GM12878 (cell line): ENCODE measurements around the gene KIRREL3. TPM values are rescaled to one million over a fixed set of nuclear protein-coding genes. Genes with fewer than 3 reads are reported as not detected.

Experiments
- ATAC-seq: fragments of 200-7000 bp; cut with Tn5 transposase; 3 replicates; pipeline ENCODE4 v1.9.1; 2020; ENCODE audit warnings: mild to moderate bottlenecking, moderate library complexity
- BruUV-seq: library from RNA; stranded (reverse); fragments of 400-500 nt; replicated peaks from 2 replicates; lab custom pipeline; 2021; lab: Mats Ljungman, UMichigan
- CTCF ChIA-PET: fragments of 300-600 bp; sonication (Branson Sonifier 250); formaldehyde crosslinking; extraction: SDS; loops from one replicate; lab custom pipeline; 2021; ENCODE audit warnings: inconsistent platforms; lab: Yijun Ruan, JAX
- POLR2A ChIA-PET: fragments of 350-600 bp; formaldehyde crosslinking; extraction: SDS; loops from one replicate; lab custom pipeline; 2021; ENCODE audit warnings: inconsistent platforms; lab: Charles Lee
- RAD21 ChIA-PET: fragments of 300-600 bp; sonication (Branson Sonifier 250); formaldehyde crosslinking; loops from one replicate; lab custom pipeline; 2023; ENCODE audit warnings: antibody characterized with exemption; ENCODE audit not compliant: unreplicated experiment; lab: Charles Lee
- SMC1A ChIA-PET: fragments of 300-600 bp; sonication (Branson Sonifier 250); formaldehyde crosslinking; loops from one replicate; lab custom pipeline; 2023; ENCODE audit not compliant: unreplicated experiment, uncharacterized antibody; lab: Charles Lee
- DNase-seq: peaks from one replicate; pipeline ENCODE4 v3.0.0-alpha.2; 2011; ENCODE audit warnings: low read depth, low spot score
- FAIRE-seq: peaks from 3 replicates; lab custom pipeline; 2011; peaks lifted over from hg19 to GRCh38; lab: Jason Lieb, UNC
- H2AFZ ChIP-seq: 2 replicates; pipeline ENCODE4 v1.6.0; 2011; ENCODE audit warnings: low read depth, low read length, control low read depth; ENCODE audit not compliant: control insufficient read depth
- H3K27ac ChIP-seq: 2 replicates; pipeline ENCODE4 v1.5.1; 2011; ENCODE audit warnings: control low read depth; ENCODE audit not compliant: control insufficient read depth, insufficient read depth
- H3K27me3 ChIP-seq, 2 experiments: replicated peaks in 1 of 2; 2 replicates each; pipeline versions ENCODE4 v1.6.0 to v1.6.1; 2011; ENCODE audit warnings: low read length in 1 of 2; ENCODE audit not compliant: control insufficient read depth in 2 of 2, insufficient read depth in 2 of 2
- H3K36me3 ChIP-seq, 2 experiments: 2 replicates each; pipeline ENCODE4 v1.5.1; 2011; ENCODE audit warnings: low read length in 1 of 2; ENCODE audit not compliant: control insufficient read depth in 2 of 2, insufficient read depth in 2 of 2
- H3K4me1 ChIP-seq: 2 replicates; pipeline ENCODE4 v1.6.1; 2011; ENCODE audit warnings: mild to moderate bottlenecking, low read length, moderate library complexity, mixed read lengths; ENCODE audit not compliant: control insufficient read depth, insufficient read depth
- H3K4me2 ChIP-seq: 2 replicates; pipeline ENCODE4 v1.6.0; 2011; ENCODE audit warnings: control low read depth; ENCODE audit not compliant: control insufficient read depth, insufficient read depth
- H3K4me3 ChIP-seq: fragments of 200-600 bp; sonication (generic); 2 replicates; pipeline ENCODE4 v1.5.1; 2016
- H3K79me2 ChIP-seq: 2 replicates; pipeline ENCODE4 v1.6.0; 2011; ENCODE audit warnings: low read length; ENCODE audit not compliant: control insufficient read depth, insufficient read depth
- H3K9ac ChIP-seq: 2 replicates; pipeline ENCODE4 v1.8.0; 2011; ENCODE audit warnings: low read length, control low read depth, mixed read lengths; ENCODE audit not compliant: control insufficient read depth, insufficient read depth
- H3K9me3 ChIP-seq: replicated peaks from 3 replicates; pipeline ENCODE4 v1.5.1; 2011; ENCODE audit warnings: mild to moderate bottlenecking, low read length; ENCODE audit not compliant: control insufficient read depth, insufficient read depth
- H4K20me1 ChIP-seq: 2 replicates; pipeline ENCODE4 v1.6.0; 2011; ENCODE audit not compliant: control insufficient read depth, insufficient read depth
- BCL11A ChIP-seq: IDR thresholded peaks from 2 replicates; pipeline ENCODE4 v1.6.1; 2011; ENCODE audit warnings: low read depth, low read length
- CEBPB ChIP-seq, 2 experiments: fragments of 150-350 bp in 1 of 2; IDR thresholded peaks; 2 replicates each; pipeline ENCODE4 v1.6.1; 2012 to 2014; ENCODE audit warnings: low read depth in 2 of 2, low read length in 2 of 2, borderline replicate concordance in 1 of 2, inconsistent platforms in 1 of 2
- CHD4 ChIP-seq: fragments of 200-600 bp; sonication (generic); IDR thresholded peaks from 2 replicates; pipeline ENCODE4 v1.6.1; 2016; ENCODE audit warnings: mild to moderate bottlenecking
- CREM ChIP-seq: IDR thresholded peaks from 2 replicates; pipeline ENCODE4 v1.6.1; 2014; ENCODE audit warnings: antibody characterized with exemption, low read depth
- EED ChIP-seq: sonication (generic); IDR thresholded peaks from 2 replicates; pipeline ENCODE4 v1.6.1; 2016; ENCODE audit warnings: antibody characterized with exemption, low read depth
- IKZF2 ChIP-seq, 2 experiments: fragments of 450-650 bp; IDR thresholded peaks; 2 replicates each; pipeline ENCODE4 v1.6.1; 2017; ENCODE audit warnings: mild to moderate bottlenecking in 2 of 2, moderate library complexity in 2 of 2
- IRF4 ChIP-seq: IDR thresholded peaks from 2 replicates; pipeline ENCODE4 v1.6.1; 2011; ENCODE audit warnings: low read depth, low read length
- JUNB ChIP-seq: IDR thresholded peaks from 2 replicates; pipeline ENCODE4 v1.6.1; 2016; ENCODE audit warnings: antibody characterized with exemption, mild to moderate bottlenecking
- MEF2A ChIP-seq: IDR thresholded peaks from 2 replicates; pipeline ENCODE4 v1.6.1; 2011; ENCODE audit warnings: low read depth, mild to moderate bottlenecking, low read length, moderate library complexity; ENCODE audit not compliant: insufficient read depth
- NRF1 ChIP-seq: conservative IDR thresholded peaks from 2 replicates; pipeline ENCODE4 v1.6.1; 2011; ENCODE audit warnings: mild to moderate bottlenecking, low read depth, low read length, improper control_type of control experiment
- SREBF1 ChIP-seq: IDR thresholded peaks from 2 replicates; pipeline ENCODE4 v1.6.1; 2012; ENCODE audit warnings: mild to moderate bottlenecking, low read length
- TBL1XR1 ChIP-seq: IDR thresholded peaks from 2 replicates; pipeline ENCODE4 v1.6.1; 2012; ENCODE audit warnings: low read depth, low read length, improper control_type of control experiment
- TCF12 ChIP-seq: IDR thresholded peaks from 2 replicates; pipeline ENCODE4 v1.6.1; 2011; ENCODE audit warnings: low read depth, mild to moderate bottlenecking, low read length
- YY1 ChIP-seq: IDR thresholded peaks from 2 replicates; pipeline ENCODE4 v1.6.1; 2011; ENCODE audit warnings: low read depth, mild to moderate bottlenecking, low read length
- WGBS: methylation state at CpG from one replicate; pipeline ENCODE4 v1.1.6; 2016; ENCODE audit warnings: low lambda C conversion rate; ENCODE audit not compliant: insufficient replicate concordance, insufficient coverage; ENCODE audit errors: missing lambda C conversion rate; 5-methylcytosine and 5-hydroxymethylcytosine counted together
- in situ Hi-C: fragments of 300-500 bp; cut with MboI; formaldehyde crosslinking; loops from 9 replicates; pipeline ENCODE4 v1.14.3; 2018; ENCODE audit warnings: mixed read lengths
- intact Hi-C: fragments of 100-400 bp; cut with micrococcal nuclease; formaldehyde crosslinking; loops from one replicate; pipeline ENCODE4 v1.14.2; 2022; ENCODE audit not compliant: unreplicated experiment
- polyA plus RNA-seq, 11 experiments: library from polyadenylated mRNA; depleted of rRNA in 4 of 11; unstranded in 6 of 11; stranded (reverse) in 5 of 11; fragments of >200 nt; fragmentation: Nextera tagmentation in 4 of 11; fragmentation: Illumina TruSeq in 1 of 11; extraction: Ambion mirVana in 4 of 11; extraction: Trizol in 1 of 11; gene quantifications; 1 replicate in 1 of 11; 2 replicates in 10 of 11; pipeline versions ENCODE4 v1.2.1 to v1.2.3, GENCODE V29; 2011 to 2016; ENCODE audit warnings: inconsistent platforms in 2 of 11, missing spikeins in 2 of 11, low read depth in 1 of 11
- total RNA-seq, 4 experiments: library from RNA; depleted of rRNA in 3 of 4; stranded (reverse); fragments of >200 nt in 3 of 4; fragmentation: Illumina TruSeq in 1 of 4; extraction: Trizol in 1 of 4; gene quantifications; 2 replicates each; pipeline versions ENCODE4 v1.2.1 to v1.2.3, GENCODE V29; 2013 to 2021
- TF ChIP-seq, protein P1 (sequence below): IDR thresholded peaks from 2 replicates; pipeline ENCODE4 v1.6.1; 2011; ENCODE audit warnings: borderline replicate concordance, low read depth, mild to moderate bottlenecking, moderate library complexity, mixed read lengths, low read length; ENCODE audit not compliant: insufficient read depth; ENCODE audit errors: extremely low read length
- TF ChIP-seq, protein P2 (sequence below): fragments of 450-650 bp; IDR thresholded peaks from 2 replicates; pipeline ENCODE4 v1.6.1; 2014; ENCODE audit warnings: mild to moderate bottlenecking
- TF ChIP-seq, protein P3 (sequence below): IDR thresholded peaks from 2 replicates; pipeline ENCODE4 v1.6.1; 2011; ENCODE audit warnings: low read depth, low read length, improper control_type of control experiment, borderline replicate concordance
- TF ChIP-seq, protein P4 (sequence below): IDR thresholded peaks from 2 replicates; pipeline ENCODE4 v1.6.1; 2012; ENCODE audit warnings: low read length, inconsistent platforms

KIRREL3 gene
- total and polyA plus RNA-seq, 10 of the 15 experiments (the other 5 are each of a cell fraction or from before 2014, with no cell fraction given), result under 0.01 TPM; not detected in 9

DNA sequence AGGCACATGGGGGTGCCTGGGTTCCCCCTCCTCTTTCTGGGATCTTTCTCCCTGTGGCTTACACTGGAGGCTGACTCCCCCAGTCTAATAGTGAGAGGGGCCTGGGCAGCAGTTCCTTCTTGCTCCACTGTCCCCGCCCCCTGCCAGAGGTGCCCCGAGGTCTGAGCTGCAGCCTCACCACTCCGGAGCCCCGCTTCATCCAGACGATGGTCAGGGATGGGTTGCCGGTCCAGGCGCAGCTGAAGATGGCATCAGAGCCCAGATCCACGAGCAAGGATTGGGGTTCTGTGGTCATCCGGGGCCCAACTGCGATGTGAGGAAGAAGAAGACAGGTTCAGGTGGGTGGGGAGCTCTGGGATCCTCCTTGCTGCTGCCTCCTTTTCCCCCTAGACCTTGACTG is 554.0 kb downstream of the KIRREL3 start:
- ChIA-PET RAD21 (interaction anchor here (1.1 kb wide), 1 partner anchor 34 kb away, joined by 3 read pairs; no protein-coding TSS in a partner anchor), CTCF (interaction anchor here (5.1 kb wide), 1 partner anchor 34 kb away, joined by 24 read pairs; no protein-coding TSS in a partner anchor), SMC1A (no interaction called here), POLR2A (no interaction called here)
- H3K36me3 ChIP-seq, result no peaks in the 10 kb centered on the region
- H3K27ac ChIP-seq, result no peak overlapping the region
- no peak for FAIRE-seq
- no peak overlapping the region for H3K4me3 ChIP-seq
- in situ Hi-C loops (loop anchor here (5.0 to 10.0 kb wide), 3 partner anchors 538 to 1048 kb away; no protein-coding TSS in a partner anchor), intact Hi-C loops (loop anchor here (10.0 kb wide), 2 partner anchors 118 to 418 kb away; no protein-coding TSS in a partner anchor)
- H3K9me3 ChIP-seq, result peaks cover 2% of the 10 kb centered on the region; the same call in 1 of the 3 replicates
- no peaks in the 10 kb centered on the region for H4K20me1 ChIP-seq
- no peaks in the 10 kb centered on the region for H3K4me1 ChIP-seq
- H3K9ac ChIP-seq, result no peak overlapping the region
- TF ChIP-seq CHD4 (no peak), SREBF1 (no peak), NRF1 (no peak), MEF2A (no peak), CREM (no peak), IRF4 (no peak), TBL1XR1 (no peak), JUNB (no peak), BCL11A (no peak), TCF12 (no peak), CEBPB (IDR thresholded peaks at IDR 0.05; ENCODE audit: borderline replicate concordance in 1 of 2, low read depth in 2 of 2, low read length in 2 of 2) (no peak), EED (no peak), YY1 (no peak), IKZF2 (IDR thresholded peaks at IDR 0.05) (no peak)
- TF ChIP-seq, protein P1, sequence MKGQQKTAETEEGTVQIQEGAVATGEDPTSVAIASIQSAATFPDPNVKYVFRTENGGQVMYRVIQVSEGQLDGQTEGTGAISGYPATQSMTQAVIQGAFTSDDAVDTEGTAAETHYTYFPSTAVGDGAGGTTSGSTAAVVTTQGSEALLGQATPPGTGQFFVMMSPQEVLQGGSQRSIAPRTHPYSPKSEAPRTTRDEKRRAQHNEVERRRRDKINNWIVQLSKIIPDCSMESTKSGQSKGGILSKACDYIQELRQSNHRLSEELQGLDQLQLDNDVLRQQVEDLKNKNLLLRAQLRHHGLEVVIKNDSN, result no peak
- TF ChIP-seq, protein P2, sequence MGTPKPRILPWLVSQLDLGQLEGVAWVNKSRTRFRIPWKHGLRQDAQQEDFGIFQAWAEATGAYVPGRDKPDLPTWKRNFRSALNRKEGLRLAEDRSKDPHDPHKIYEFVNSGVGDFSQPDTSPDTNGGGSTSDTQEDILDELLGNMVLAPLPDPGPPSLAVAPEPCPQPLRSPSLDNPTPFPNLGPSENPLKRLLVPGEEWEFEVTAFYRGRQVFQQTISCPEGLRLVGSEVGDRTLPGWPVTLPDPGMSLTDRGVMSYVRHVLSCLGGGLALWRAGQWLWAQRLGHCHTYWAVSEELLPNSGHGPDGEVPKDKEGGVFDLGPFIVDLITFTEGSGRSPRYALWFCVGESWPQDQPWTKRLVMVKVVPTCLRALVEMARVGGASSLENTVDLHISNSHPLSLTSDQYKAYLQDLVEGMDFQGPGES, result no peak
- TF ChIP-seq, protein P3, sequence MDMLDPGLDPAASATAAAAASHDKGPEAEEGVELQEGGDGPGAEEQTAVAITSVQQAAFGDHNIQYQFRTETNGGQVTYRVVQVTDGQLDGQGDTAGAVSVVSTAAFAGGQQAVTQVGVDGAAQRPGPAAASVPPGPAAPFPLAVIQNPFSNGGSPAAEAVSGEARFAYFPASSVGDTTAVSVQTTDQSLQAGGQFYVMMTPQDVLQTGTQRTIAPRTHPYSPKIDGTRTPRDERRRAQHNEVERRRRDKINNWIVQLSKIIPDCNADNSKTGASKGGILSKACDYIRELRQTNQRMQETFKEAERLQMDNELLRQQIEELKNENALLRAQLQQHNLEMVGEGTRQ, result no peak
- TF ChIP-seq, protein P4, sequence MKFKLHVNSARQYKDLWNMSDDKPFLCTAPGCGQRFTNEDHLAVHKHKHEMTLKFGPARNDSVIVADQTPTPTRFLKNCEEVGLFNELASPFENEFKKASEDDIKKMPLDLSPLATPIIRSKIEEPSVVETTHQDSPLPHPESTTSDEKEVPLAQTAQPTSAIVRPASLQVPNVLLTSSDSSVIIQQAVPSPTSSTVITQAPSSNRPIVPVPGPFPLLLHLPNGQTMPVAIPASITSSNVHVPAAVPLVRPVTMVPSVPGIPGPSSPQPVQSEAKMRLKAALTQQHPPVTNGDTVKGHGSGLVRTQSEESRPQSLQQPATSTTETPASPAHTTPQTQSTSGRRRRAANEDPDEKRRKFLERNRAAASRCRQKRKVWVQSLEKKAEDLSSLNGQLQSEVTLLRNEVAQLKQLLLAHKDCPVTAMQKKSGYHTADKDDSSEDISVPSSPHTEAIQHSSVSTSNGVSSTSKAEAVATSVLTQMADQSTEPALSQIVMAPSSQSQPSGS, result no peak
- no TSS peak for BruUV-seq
- ATAC-seq, result no peak
- H2AFZ ChIP-seq, result no peak overlapping the region
- no peak for DNase-seq
- no peaks in the 10 kb centered on the region for H3K79me2 ChIP-seq
- H3K4me2 ChIP-seq, result no peak overlapping the region
- no peaks in the 10 kb centered on the region; a peak in 1 of 4 replicates for H3K27me3 ChIP-seq
- 22% methylated on average over 10 of the region's 10 CpGs for WGBS
